Stimulated activated CD4-positive, alpha-beta T cell treated with anti-CD3 and anti-CD28 coated beads, TNF-alpha, amount 100 ng/mL, for 24 hours (primary cell): ENCODE measurements around the gene NFIA.
A peak's percentile ranks its signal among the peaks of the same experiment; 100 is the strongest.
"Not testable (repeated sequence)": the region's sequence is repeated elsewhere in the genome, so short reads cannot be mapped to it uniquely, and the experiment has no call there.

Experiments used
- DNase-seq, 3 experiments: peaks; one replicate each; pipeline ENCODE4 v3.0.0-alpha.2; 2020; ENCODE audit warnings: low read depth in 3 of 3

NFIA gene

DNA sequence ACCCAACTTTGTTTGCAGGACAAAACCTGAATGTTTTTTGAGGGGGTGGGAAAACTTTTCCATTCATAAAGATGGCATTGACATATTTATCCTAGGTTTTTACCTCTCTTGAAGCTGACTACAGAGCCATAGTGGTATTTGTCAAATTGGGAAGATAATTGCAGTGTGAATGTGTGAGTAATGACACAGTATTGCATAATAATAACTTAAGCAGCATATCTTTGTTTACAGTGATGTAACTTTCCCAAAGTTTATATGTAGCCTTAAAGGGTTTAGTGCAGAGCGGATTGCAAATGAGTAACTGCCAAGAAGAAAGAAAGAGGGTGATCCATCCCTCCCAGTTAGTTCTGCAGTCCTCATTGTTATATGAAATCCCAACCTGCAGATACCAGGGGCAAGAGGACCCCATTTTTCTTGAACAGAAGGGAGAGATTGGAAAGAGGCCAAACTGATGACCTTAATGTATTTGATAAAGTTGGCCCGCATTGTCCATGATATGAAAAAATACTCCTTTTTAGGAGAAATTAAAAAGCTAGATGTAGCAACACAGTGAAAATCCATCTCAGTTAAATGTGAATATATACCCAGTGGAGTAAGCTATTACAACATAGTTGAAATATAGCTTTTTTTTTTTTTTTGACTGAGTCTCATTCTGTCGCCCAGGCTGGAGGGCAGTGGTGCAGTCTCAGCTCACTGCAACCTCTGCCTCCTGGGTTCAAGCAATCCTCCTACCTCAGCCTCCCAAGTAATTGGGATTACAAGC lies 23.7 kb upstream of the NFIA start:
- no peak for DNase-seq

DNA sequence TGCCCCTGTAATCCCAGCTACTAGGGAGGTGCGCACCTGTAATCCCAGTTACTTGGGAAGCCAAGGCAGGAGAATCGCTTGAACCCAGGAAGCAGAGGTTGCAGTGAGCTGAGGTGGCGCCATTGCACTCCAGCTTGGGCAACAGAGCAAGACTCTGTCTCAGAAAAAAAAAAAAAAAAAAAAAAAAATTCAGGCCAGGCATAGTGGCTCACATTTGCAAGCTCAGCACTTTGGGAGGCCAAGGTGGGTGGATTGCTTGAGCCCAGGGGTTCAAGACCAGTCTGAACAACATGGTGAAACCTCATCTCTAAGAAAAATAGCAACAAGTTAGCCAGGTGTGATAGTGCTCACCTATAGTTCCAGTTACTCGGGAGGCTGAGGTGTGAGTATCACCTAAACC lies 20.8 kb upstream of the NFIA start:
- DNase-seq, result not testable (repeated sequence)

DNA sequence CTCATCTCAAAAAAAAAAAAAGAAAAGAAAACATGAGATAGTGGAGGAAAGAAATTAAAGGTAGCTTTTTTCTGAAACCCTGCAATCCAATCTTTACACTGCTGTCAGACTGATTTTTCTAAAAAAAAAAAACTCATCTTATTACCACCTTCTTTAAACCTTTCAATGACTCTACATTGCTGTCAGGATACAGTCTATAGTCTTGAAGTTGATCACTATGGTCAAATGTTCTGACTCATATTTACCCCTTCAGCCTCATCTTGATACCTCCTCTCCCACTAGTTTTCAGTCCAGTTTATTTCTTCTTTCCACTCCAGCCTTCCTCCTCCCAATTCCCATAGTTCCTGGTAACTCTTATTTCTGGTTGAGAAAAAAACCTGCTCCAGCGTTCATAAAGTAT lies 17.7 kb upstream of the NFIA start:
- no peak for DNase-seq

DNA sequence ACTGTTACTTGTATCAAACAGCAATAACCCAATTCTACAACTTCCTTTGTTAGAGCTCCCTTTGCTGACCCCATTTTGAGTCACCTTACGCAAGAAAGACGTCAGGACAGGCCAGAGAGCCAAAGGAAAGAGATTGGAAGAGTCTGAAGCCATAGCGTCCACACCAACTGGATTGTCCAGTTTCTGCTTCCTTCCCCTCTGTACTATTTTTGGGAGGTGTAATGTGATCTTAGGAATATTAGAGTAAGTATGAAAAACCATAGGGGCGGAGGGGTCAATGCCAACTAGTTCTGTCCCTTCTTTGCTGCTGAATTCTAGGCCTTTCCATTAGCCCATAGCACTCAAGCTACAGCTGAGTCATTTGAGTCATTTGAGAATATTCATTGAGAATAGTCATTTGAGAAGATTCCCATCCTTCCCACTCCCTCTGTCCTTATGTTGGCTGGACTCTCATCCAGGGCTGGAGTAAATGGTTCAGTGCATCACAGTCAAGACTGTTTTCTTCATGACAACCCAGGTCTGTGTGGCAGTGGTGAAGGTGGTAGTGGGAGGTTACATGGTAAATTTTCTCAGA lies 14.8 kb upstream of the NFIA start:
- no peak for DNase-seq

DNA sequence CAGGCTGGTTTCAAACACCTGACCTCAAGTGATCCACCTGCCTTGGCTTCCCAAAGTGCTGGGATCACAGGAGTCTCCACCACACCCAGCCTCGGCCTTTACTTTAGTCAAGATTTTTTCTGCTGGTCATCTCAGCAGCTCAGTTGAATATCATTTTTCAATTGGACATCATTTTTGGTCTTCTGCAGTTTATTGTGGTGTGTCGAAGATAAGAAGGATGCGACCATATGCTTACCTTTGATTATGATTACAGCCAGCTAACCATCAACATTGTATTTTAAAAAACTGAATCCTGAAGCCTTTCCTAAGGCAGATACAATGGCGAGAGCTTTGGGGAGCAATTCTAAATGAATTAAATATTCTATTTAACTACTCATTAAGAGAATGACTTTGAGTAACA lies 12.3 kb upstream of the NFIA start:
- no peak for DNase-seq

DNA sequence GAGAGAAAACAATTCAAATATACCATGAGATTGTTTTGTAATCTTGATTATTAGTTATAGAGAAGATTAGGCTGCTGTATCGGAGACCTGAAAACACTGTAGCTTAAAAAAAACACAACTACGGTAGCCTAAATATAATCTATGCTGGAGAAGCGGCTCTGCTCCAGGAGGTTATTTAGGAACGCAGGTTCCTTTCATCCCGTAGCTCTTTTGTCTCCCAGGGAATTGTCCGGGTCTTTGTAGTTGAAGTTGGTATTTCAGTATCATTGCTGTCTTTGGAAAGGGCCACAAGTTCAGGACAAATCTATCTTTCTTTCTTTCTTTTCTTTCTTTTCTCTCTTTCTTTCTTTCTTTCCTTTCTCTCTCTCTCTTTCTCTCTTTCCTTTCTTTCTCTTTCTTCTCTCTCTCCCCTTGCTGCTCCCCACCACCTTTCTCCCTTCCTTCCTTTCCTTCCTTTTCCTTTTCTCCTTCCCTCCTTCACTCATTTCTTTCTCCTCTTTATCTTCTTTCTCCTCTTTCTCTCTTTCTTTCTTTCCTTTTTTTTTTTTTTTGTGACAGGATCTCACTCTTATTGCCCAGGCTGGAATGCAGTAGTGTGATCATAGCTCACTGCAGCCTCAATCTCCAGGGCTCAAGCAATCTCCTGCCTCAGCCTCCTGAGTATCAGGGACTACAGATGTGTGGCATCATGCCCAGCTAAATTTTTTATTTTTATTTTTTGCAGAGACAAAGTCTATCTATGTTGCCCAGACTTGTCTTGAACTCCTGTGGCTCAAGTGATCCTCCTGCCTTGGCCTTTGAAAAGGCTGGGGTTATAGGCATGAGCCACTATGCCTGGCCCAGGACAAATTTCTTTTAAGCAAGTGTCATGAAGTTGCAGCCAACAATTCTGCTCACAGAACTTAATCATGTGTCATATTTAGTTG lies 10.9 kb upstream of the NFIA start:
- no peak for DNase-seq

DNA sequence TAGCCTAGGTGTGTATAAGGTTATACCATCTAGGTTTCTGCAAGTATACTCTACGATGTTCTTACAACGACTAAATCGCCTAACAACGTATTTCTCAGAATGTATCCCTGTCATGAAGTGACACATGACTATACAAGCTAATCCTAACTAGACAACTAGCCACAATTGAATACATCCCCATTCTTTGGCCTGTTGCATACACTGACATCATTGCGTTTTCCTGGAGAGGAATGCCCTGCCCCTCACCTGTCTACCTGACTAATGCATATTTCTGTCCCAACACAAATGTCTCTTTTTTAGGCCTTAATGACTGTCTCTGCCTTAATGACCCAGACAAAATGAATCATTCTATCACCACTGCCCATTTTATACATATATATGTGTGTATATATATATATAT lies 8.5 kb upstream of the NFIA start:
- DNase-seq, result no peak

DNA sequence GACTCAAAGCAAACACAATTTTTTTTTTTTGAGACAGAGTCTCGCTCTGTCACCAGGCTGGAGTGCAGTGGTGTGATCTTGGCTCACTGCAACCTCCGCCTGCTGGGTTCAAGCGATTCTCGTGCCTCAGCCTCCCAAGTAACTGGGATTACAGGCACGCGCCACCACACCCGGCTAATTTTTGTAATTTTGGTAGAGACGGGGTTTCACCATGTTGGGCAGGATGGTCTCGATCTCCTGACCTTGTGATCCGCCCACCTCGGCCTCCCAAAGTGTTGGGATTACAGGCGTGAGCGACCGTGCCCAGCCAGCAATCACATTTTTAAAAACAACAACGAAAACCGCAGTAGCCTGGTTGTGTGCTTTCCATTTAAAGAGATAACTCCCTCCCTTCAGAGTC lies 6.5 kb upstream of the NFIA start:
- not testable (repeated sequence) for DNase-seq

DNA sequence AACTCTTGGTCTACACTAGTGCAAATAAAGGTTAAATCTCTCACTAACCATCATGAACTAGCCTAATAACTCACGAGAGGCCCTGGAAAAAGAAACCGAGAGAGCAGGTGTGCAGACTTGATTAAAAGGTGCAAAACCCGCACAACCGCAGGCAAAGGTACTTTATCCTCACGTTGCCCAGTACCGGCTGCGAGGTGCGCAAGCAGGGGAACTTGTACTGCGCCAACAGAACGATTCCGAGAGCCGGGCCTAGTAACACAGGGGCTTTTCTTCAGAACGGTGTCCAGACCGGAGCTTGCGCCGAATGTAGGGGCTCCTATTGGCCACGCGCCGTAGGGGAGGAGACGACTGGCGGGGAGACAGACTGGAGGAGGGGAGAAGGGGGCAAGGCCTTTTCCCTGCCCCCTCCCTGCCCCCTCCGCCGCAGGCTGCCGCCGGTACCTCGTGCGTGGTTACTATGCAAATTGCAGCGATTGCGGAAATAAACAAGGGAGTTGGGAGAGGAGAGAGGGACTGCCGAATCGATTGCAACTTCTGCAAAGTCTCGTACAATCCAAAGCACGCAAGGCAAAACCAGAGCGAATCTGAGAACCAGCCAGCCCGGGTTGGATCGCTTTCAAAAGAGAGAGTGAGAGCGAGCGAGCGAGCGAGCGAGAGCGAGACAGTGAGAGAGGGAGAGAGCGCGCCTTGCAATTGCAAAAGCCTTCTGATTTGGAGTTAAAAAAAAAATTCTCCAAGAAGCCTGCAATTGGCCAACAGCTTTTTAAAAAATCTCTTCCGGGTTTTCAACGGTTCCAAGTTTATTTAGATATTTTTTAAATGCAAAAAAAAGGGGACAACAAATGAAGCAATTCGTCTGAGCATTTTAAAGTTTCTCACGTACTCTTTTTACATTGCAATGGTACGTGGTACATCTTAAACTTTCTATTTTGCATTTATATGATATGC lies 5.4 kb upstream of the NFIA start:
- DNase-seq, result peak; percentile 45 to 68 (median 49)

DNA sequence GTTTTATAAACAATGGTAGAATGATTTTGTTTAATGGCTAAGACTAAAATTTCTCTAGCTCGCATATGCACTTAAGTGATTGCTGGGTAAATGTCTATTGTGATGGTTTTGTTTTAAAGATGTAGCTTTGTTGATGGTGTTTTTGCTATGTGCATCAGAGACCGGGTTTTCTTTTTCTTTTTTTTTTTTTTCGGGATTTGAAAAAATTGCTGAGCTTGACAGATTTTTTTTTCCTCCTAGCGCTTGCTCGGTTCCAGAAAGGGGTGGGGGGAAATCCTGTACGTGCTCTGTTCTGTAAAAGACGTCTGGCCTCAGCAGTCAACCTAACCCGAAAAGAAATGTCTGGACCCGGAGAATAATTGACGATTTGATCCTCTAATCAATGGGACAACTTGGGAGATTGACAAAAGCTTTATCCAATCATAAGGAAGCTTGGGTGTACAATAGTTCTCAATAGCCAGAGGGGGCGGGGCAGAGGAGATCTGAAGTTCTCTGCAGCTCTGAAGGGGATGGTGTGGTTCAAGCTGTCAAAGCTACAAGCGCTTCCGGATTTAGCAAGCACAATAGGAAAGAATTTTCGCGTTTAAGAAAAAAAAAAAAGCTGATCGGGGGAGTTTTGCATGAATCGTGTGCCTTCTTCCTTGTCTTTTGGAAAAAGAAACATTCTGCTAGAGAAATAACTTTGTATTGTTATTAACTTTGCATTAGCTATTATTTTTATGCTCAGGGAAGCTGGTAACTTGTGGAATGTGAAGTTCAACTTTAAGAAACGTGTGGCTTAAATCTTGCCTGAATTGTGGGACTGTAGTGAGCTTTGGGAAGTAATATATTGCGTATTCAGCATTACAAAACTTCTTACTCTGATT lies 4.5 kb upstream of the NFIA start:
- peak; percentile 72 to 87 (median 78) for DNase-seq

DNA sequence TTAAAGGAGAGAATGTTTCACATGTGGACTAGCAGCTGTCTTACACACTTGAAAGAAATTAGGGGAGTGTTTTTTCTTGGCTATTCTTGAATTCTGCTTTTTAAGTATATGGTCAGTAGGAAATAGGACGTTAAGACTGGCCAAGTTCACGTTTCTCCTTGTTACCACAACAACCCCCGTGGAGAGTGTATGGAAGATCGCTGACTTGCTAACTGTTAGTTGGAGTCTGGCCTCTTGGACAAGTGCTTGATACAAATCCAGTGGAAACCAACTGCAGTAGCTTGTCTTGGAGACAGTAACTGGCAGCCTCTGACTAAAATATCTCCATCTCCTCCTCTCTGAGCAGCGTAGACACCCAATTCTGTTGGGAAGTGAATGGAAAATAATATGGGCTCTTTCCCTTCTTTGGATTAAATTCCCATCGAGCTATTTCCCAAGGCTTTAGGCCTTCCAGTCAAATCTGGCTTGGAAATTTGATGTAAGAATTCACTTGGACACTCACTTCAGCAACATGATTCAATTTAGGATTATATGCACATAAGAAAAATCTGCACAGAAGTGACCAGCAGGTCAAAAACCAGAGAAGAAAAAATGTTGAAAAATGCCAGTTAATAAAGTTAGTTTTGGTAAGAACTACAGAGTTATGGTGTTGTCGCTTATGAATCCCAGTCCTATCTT lies 3.6 kb upstream of the NFIA start:
- no peak for DNase-seq

DNA sequence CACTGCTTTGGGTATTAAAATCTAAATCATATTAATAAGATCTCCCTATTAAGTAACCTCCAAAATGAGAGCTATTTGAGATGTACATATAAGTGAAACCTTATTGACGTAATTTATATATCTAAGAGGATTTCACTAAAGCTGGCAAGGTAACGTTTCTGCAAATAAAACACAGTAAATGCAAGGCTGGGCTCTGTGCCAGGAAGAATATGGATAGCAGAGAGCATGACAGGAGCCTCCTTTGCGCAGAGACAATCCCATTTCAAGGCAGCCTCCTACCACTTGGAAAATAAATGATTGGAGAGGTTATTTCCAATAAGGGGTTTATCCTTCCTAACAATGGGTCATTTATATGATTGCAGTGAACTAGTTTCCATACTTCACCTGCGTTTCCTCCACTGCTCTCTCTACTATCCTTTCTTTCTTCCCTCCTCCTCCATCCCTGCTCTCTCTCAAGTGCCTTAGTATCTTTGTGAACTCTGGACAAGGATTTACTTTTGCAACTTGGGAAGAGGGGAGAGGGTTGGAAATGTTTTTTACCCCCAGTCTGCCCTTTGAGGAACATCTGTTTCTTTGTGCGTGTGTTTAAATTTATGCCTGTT lies 3.0 kb upstream of the NFIA start:
- DNase-seq, result no peak

DNA sequence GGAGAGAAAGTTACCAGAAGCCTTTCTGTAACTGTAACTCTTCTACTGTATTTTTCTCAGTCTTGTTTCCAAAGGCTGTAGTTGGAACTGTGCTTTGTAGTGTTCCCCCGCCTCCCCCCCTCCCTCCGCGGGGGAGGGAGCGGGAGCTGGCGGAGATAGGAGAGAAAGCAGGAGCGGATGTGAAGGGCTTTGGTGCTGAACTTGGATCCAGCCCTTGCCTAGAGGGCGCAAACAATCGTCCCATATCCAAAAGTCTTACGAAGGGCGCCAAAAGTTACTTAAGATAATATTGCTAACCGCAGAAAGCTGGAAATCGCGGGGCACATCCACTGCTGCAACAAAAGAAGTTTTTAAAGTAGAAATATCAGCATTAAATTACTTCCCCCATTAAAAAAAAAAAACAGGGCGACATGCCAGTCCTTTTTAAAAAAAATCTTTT lies 2.4 kb upstream of the NFIA start:
- DNase-seq, result no peak

DNA sequence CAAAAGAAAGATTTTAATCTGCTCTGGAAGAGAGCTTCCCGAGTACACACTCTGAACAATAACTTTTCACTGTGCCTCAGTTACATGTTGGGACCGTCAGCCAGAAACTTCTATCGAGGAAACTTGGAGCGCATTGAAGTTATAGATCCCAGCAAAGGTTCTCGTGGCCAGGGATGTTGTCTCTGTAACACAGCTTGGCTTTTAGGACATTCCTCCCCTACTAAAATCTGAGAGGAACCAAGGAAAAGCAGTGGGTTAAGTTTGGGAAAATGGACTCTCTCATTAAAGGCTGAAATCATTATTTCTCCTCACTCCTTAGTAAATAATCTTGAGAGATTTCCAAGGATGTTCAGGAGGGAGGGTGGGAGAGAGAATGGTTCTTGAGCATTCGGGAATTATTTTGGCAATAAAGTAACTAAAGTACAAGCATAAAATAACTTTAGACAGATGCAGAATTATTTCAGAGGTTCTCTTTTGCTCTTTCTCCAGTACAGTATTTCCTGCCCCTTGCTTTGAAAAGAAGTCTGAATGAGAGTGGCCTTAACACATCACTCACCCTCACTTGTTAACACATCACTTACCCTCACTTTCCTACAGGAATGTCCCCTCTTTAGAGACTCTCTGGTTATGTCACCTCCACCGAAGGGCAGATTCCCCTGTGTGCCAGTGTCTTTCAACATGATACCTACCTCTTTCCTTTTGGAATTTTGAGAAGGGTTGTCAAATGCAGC lies 1.8 kb upstream of the NFIA start:
- no peak for DNase-seq

DNA sequence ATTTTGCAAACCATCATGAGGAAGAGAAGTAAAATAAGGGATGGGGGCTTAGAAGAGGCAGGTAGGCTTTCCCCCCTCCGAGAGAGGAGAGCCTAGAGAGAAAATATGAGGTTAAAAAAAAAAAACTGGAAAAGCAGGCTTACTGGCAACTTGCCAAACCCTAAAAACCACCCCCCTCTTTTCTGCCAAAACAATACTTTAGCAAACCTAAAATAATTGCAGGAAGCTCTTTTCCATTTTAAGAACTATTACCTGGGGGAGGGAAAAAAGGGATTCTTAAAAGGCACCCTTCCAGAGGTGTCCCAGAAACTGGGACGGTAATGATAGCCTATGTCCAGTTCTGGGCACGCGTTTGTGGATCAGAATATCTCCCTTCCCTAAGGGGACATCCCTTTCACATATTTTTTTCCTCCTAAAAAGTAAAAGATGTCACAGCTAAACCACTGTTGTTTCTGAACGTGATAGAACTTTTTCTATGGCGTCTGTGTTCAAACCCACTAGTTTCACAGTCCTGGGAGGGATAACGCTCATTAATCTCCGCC lies 1.1 kb upstream of the NFIA start:
- no peak for DNase-seq

DNA sequence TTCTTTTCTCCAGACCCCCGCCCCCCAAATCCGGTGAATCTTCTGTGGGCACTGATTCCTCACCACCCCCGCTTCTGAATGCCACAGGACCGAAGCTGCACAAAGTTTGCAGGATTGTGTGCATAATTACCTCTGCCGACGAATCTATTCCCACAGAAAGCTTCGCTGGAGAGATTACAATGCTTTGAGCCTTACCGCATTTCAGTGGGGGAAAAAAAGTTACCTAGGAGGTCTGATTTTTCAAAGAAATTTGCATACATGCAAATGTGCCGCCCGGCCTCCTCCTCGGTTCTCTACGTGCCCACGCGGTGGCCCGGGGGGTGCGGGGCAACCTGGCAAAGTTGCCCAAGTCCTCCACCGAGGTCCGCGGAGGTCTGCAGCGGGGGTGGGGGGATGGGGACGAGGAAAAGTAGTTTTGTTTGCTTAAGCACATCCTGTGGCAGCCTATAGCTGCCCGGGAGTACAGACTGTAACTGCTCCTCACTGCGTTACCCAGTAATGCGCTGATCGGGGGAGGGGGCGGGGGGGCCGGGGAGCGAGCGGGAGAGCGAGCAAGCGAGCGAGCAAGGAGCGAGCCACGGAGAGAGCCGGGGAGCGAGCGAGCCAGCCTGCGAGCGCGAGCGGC lies 563 bp upstream of the NFIA start:
- DNase-seq, result peak in 2 of 3 experiments; percentile 39 to 55

DNA sequence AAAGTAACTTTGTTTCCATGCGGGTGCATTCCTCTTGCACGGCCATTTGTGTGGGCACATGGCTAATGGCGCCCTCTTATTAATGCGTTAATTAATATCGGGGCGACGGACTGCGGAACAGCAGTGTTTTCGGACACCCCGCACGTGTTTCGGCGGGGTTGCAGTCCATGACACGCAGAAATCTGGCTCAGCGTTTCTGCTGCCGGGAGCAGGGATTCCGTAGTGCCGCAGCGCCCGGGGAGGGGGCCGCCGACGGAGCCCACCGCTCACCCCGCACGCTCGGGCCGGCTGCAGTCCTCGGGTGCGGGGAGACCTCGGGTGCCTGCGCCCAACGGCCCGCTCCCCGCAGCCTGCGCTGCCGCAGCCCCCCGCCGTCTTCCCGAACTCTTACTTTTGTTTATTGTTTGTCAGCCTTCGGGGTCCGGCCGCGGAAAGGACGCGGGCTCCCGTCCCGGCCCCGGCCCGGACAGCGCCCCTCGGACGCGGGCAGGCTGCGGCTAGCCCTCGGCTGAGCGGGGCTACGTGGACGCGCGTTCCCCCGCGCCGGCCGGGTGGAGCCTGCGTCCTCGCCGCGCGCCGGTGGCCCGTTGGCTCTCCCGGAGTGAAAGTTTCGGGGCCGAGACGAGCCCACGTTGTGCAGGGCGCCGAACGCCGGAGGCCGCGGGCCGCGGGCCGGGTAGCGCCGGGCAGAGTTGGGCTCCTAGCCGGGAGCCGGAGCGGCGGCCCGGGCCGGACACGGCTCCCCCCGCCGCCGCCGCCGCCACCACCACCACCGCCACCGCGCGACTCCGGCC lies 849 bp downstream of the NFIA start:
- DNase-seq, result peak in 1 of 3 experiments; percentile 10
